ENCODE measurements around the gene KLF8.

KLF8 gene

DNA sequence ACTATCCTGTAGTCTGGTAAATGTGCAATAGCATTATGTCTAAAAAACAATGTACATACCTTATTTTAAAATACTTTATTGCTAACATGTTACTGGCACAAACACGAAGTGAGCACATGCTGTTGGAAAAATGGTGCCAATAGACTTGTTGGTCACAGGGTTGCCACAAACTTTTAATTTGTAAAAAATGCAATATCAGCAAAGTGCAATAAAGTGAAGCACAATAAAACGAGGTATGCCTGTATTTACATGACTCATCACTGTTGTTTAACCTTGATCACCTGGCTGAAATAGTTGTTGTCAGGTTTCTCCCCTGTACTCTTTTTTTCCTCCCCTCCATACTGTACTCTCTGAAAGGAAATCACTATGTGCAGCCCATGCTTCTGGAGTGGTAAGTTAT, 56.5 kb downstream of the KLF8 start:
- H3K4me3 ChIP-seq (ENCODE audit: control insufficient read depth, low read depth, low read length), result no peak overlapping the region
- no peak for DNase-seq (ENCODE audit: low read depth)
- TF ChIP-seq, protein P1, sequence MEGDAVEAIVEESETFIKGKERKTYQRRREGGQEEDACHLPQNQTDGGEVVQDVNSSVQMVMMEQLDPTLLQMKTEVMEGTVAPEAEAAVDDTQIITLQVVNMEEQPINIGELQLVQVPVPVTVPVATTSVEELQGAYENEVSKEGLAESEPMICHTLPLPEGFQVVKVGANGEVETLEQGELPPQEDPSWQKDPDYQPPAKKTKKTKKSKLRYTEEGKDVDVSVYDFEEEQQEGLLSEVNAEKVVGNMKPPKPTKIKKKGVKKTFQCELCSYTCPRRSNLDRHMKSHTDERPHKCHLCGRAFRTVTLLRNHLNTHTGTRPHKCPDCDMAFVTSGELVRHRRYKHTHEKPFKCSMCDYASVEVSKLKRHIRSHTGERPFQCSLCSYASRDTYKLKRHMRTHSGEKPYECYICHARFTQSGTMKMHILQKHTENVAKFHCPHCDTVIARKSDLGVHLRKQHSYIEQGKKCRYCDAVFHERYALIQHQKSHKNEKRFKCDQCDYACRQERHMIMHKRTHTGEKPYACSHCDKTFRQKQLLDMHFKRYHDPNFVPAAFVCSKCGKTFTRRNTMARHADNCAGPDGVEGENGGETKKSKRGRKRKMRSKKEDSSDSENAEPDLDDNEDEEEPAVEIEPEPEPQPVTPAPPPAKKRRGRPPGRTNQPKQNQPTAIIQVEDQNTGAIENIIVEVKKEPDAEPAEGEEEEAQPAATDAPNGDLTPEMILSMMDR (conservative IDR thresholded peaks at IDR 0.05; ENCODE audit: control insufficient read depth, insufficient read depth, low read depth, low read length), result no peak

DNA sequence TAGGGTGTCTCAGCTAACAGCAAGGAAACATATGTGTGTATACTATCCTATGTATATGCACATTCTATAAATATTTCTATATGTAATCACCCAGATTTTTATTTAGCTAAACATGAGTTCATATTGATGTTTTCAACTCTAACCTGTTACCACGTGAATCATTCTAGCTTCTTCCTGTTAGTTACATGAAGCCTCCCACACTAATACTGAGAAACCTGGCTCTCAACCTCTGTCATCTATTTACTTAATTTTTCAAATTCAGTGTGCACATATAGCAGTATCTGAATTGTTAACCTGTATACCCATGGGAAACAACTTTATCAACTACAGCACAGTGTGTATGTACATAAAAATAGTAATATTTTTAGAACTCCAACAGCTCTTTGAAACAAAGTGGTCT, 57.3 kb downstream of the KLF8 start:
- TF ChIP-seq, protein P1 (conservative IDR thresholded peaks at IDR 0.05; ENCODE audit: control insufficient read depth, insufficient read depth, low read depth, low read length), result no peak
- H3K4me3 ChIP-seq (ENCODE audit: control insufficient read depth, low read depth, low read length), result no peak overlapping the region
- no peak for DNase-seq (ENCODE audit: low read depth)

DNA sequence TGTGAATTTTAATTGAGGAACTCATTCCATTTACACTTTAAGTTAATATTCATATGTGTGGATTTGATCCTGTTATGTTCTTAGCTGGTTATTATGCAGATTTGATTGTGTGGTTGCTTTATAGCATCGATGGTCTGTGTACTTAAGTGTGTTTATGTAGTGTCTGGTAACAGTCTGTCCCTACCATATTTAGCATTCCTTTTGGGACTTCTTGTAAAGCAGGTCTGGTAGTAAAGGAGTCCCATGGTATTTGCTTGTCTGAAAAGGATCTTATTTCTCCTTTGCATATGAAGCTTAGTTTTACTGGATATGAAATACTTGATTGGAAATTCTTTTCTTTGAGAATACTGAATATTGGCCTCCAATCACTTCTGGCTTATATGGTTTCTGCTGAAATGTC, 76.6 kb downstream of the KLF8 start:
- no peak overlapping the region for H3K4me3 ChIP-seq (ENCODE audit: control insufficient read depth, low read depth, low read length)
- no peak for DNase-seq (ENCODE audit: low read depth)
- TF ChIP-seq, protein P1 (conservative IDR thresholded peaks at IDR 0.05; ENCODE audit: control insufficient read depth, insufficient read depth, low read depth, low read length), result no peak

DNA sequence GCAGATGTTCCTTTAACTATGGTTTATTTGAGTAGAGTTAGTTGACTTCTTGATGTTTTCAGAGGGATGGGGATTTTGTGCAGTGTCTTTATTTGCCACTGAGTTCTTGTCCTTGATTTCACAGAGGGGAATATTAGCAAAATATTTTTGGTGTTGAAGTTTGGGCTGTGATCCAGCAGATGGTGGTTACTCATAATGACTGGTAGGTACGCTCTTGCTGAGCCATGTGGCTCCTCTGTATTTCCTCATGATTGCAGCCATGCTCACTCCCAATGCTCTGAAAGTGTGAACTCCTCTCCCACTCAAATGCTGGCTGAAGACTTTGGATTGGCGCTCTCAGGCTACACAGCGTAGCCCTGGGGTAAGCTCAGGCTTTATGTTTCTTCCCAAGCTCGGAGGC, 77.7 kb downstream of the KLF8 start:
- TF ChIP-seq, protein P1 (conservative IDR thresholded peaks at IDR 0.05; ENCODE audit: control insufficient read depth, insufficient read depth, low read depth, low read length), result no peak
- H3K4me3 ChIP-seq (ENCODE audit: control insufficient read depth, low read depth, low read length), result no peak overlapping the region
- no peak for DNase-seq (ENCODE audit: low read depth)

DNA sequence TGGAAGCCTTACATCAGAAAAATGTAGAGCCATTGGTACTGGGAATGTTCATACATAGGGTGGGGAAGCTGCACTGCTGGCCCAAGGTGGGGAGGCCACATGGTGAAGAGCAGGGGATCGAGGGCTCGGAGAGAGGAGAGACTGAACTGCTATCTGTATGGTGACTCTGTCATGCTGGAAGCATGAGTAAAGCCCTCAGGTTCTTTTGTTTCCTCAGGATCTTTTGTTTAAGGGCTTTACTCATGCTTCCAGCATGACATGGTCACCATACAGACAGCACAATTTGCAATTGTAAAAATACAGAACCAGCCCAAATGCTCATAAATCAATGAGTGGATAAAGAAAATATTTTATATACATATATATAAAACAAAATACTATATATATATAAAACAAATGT, 78.4 kb downstream of the KLF8 start:
- TF ChIP-seq, protein P1 (conservative IDR thresholded peaks at IDR 0.05; ENCODE audit: control insufficient read depth, insufficient read depth, low read depth, low read length), result no peak
- H3K4me3 ChIP-seq (ENCODE audit: control insufficient read depth, low read depth, low read length), result no peak overlapping the region
- no peak for DNase-seq (ENCODE audit: low read depth)

DNA sequence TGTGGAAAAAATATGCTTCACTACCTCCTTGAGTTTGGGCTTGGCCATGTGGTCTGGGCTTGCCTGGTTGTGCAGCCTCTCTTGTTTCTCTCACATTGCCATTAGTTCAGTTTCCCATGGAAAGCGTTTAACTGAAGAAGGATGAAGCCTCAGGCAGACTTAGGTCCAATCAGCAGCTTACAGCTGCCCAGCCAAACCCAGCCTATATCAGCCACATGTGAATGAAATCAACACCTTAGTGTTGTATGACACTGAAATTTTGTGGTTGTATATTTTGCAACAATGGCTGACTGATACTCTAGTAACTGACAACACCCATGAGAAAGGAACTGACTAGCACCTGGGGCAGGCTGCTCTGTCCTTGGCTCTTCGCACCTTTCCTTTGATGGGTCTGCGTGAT, 81.2 kb downstream of the KLF8 start:
- TF ChIP-seq, protein P1 (conservative IDR thresholded peaks at IDR 0.05; ENCODE audit: control insufficient read depth, insufficient read depth, low read depth, low read length), result no peak
- no peak for DNase-seq (ENCODE audit: low read depth)
- no peak overlapping the region for H3K4me3 ChIP-seq (ENCODE audit: control insufficient read depth, low read depth, low read length)

DNA sequence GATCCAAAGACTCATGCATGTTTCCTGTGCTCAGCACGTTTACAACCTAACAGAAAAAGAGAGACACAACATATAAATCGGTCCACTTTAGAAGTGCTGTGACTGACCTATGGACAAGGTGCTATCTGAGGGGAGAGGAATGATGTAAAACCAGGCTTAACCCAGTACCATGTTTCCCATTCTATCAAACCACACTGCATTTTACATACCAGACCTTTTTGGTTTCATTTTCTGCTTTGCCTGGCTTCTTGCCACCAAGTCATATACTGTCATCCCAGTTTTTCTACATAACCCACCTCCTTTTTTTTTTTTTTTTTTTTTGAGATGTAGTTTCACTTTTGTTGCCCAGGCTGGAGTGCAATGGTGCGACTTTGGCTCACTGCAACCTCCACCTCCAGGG, 82.2 kb downstream of the KLF8 start:
- no peak overlapping the region for H3K4me3 ChIP-seq (ENCODE audit: control insufficient read depth, low read depth, low read length)
- DNase-seq (ENCODE audit: low read depth), result no peak
- TF ChIP-seq, protein P1 (conservative IDR thresholded peaks at IDR 0.05; ENCODE audit: control insufficient read depth, insufficient read depth, low read depth, low read length), result no peak

Measured in fibroblast of mammary gland (primary cell).